HEK293 (cell line): ENCODE results near the gene TBC1D16.

Experiments used
- CTCF ChIA-PET: fragments of 350-600 bp; formaldehyde crosslinking; extraction: SDS; loops from one replicate; lab custom pipeline; 2021; ENCODE audit warnings: antibody characterized with exemption; lab: Yijun Ruan, JAX
- POLR2A ChIA-PET: fragments of 300-600 bp; formaldehyde crosslinking; extraction: SDS; loops from one replicate; lab custom pipeline; 2020; ENCODE audit warnings: antibody characterized with exemption, inconsistent platforms; lab: Yijun Ruan, JAX
- H3K27ac ChIP-seq: fragments of 200-500 bp; sonication (Bioruptor generic); 2 replicates; pipeline ENCODE4 v1.5.1; 2014; ENCODE audit warnings: low read depth, low read length, control low read depth, inconsistent platforms; ENCODE audit errors: extremely low read depth
- H3K36me3 ChIP-seq, 2 experiments: fragments of 200-500 bp in 1 of 2; sonication (Bioruptor generic) in 1 of 2; 1 replicate in 1 of 2; 2 replicates in 1 of 2; pipeline ENCODE4 v1.5.1; 2014 to 2017; ENCODE audit warnings: inconsistent platforms in 2 of 2, low read length in 2 of 2; ENCODE audit not compliant: control insufficient read depth in 2 of 2, insufficient read depth in 1 of 2
- H3K4me1 ChIP-seq: fragments of 200-500 bp; sonication (Bioruptor generic); 2 replicates; pipeline ENCODE4 v1.5.1; 2014; ENCODE audit warnings: mild to moderate bottlenecking, low read length, inconsistent platforms; ENCODE audit not compliant: control insufficient read depth, insufficient read depth
- H3K4me3 ChIP-seq: 2 replicates; pipeline ENCODE4 v1.5.1; 2011; ENCODE audit warnings: low read depth, mild to moderate bottlenecking, control low read depth, low read length, moderate library complexity
- H3K9me3 ChIP-seq: fragments of 200-500 bp; sonication (Bioruptor generic); 2 replicates; pipeline ENCODE4 v1.5.1; 2014; ENCODE audit warnings: low read depth, low read length, inconsistent platforms; ENCODE audit not compliant: control insufficient read depth, insufficient read depth
- GLIS1 ChIP-seq: fragments of 450-650 bp; formaldehyde crosslinking; IDR thresholded peaks from 2 replicates; pipeline ENCODE4 v1.5.1; 2016; ENCODE audit warnings: missing biosample characterization, missing genetic modification characterization
- MEIS1 ChIP-seq: sonication (generic); formaldehyde crosslinking; IDR thresholded peaks from 2 replicates; pipeline ENCODE4 v1.8.1; 2022; ENCODE audit warnings: missing genetic modification reagents, mild to moderate bottlenecking, borderline replicate concordance
- OSR2 ChIP-seq: fragments of 450-650 bp; formaldehyde crosslinking; IDR thresholded peaks from 2 replicates; pipeline ENCODE4 v1.5.1; 2016; ENCODE audit warnings: missing biosample characterization, missing genetic modification characterization
- SCRT1 ChIP-seq: fragments of 450-650 bp; formaldehyde crosslinking; IDR thresholded peaks from 2 replicates; pipeline ENCODE4 v1.5.1; 2016; ENCODE audit warnings: missing biosample characterization, missing genetic modification characterization, borderline replicate concordance
- ZBTB20 ChIP-seq: fragments of 450-650 bp; formaldehyde crosslinking; IDR thresholded peaks from 2 replicates; pipeline ENCODE4 v1.5.1; 2016; ENCODE audit warnings: missing biosample characterization, missing genetic modification characterization
- ZNF114 ChIP-seq: fragments of 450-650 bp; formaldehyde crosslinking; IDR thresholded peaks from 2 replicates; pipeline ENCODE4 v1.5.0; 2017; ENCODE audit warnings: missing biosample characterization, missing genetic modification characterization
- ZNF140 ChIP-seq: fragments of 450-650 bp; formaldehyde crosslinking; IDR thresholded peaks from 2 replicates; pipeline ENCODE4 v1.5.1; 2016; ENCODE audit warnings: missing biosample characterization, missing genetic modification characterization
- ZNF157 ChIP-seq: fragments of 450-650 bp; formaldehyde crosslinking; IDR thresholded peaks from 2 replicates; pipeline ENCODE4 v1.5.1; 2016; ENCODE audit warnings: missing biosample characterization, missing genetic modification characterization
- ZNF248 ChIP-seq: fragments of 450-650 bp; formaldehyde crosslinking; IDR thresholded peaks from 2 replicates; pipeline ENCODE4 v1.5.1; 2017; ENCODE audit warnings: missing biosample characterization, missing genetic modification characterization
- ZNF354C ChIP-seq: fragments of 450-650 bp; formaldehyde crosslinking; IDR thresholded peaks from 2 replicates; pipeline ENCODE4 v1.5.1; 2016; ENCODE audit warnings: missing biosample characterization, missing genetic modification characterization, low read depth, borderline replicate concordance
- ZNF423 ChIP-seq: fragments of 450-650 bp; formaldehyde crosslinking; IDR thresholded peaks from 2 replicates; pipeline ENCODE4 v1.5.1; 2016; ENCODE audit warnings: missing biosample characterization, missing genetic modification characterization
- ZNF473 ChIP-seq: fragments of 450-650 bp; formaldehyde crosslinking; IDR thresholded peaks from 2 replicates; pipeline ENCODE4 v1.5.1; 2017; ENCODE audit warnings: missing biosample characterization, missing genetic modification characterization
- ZNF548 ChIP-seq: fragments of 450-650 bp; formaldehyde crosslinking; IDR thresholded peaks from 2 replicates; pipeline ENCODE4 v1.5.1; 2016; ENCODE audit warnings: missing biosample characterization, missing genetic modification characterization
- ZNF626 ChIP-seq: fragments of 450-650 bp; sonication (Bioruptor Pico); formaldehyde crosslinking; IDR thresholded peaks from 2 replicates; pipeline ENCODE4 v1.5.1; 2018; ENCODE audit warnings: missing biosample characterization, missing genetic modification characterization, inconsistent platforms
- ZNF660 ChIP-seq: fragments of 450-650 bp; IDR thresholded peaks from 2 replicates; pipeline ENCODE4 v1.5.1; 2018; ENCODE audit warnings: missing biosample characterization, mild to moderate bottlenecking, missing genetic modification characterization
- ZNF768 ChIP-seq: fragments of 450-650 bp; formaldehyde crosslinking; IDR thresholded peaks from 2 replicates; pipeline ENCODE4 v1.5.1; 2018; ENCODE audit warnings: missing biosample characterization, mild to moderate bottlenecking, missing genetic modification characterization
- ZNF791 ChIP-seq: fragments of 450-650 bp; formaldehyde crosslinking; IDR thresholded peaks from 2 replicates; pipeline ENCODE4 v1.5.1; 2016; ENCODE audit warnings: missing biosample characterization, missing genetic modification characterization
- ZSCAN30 ChIP-seq: fragments of 450-650 bp; IDR thresholded peaks from 2 replicates; pipeline ENCODE4 v1.5.1; 2018; ENCODE audit warnings: missing biosample characterization, mild to moderate bottlenecking, missing genetic modification characterization, moderate library complexity
- TF ChIP-seq, protein P1 (sequence below): fragments of 450-650 bp; formaldehyde crosslinking; IDR thresholded peaks from 2 replicates; pipeline ENCODE4 v1.5.1; 2016; ENCODE audit warnings: missing biosample characterization, missing genetic modification characterization
- TF ChIP-seq, protein P2 (sequence below): fragments of 450-650 bp; formaldehyde crosslinking; IDR thresholded peaks from 2 replicates; pipeline ENCODE4 v1.5.1; 2016; ENCODE audit warnings: missing biosample characterization, missing genetic modification characterization

Gene TBC1D16

GRCh38 chr17:80007939-80008338 is 27.7 kb downstream of the TBC1D16 start (continued):
- TF ChIP-seq ZNF660 (tag by site-specific recombination): no peak
- no peak for TF ChIP-seq OSR2 (tag by site-specific recombination)
- no peak for TF ChIP-seq ZBTB20 (tag by site-specific recombination)
- TF ChIP-seq ZNF140 (tag by site-specific recombination): no peak
- TF ChIP-seq ZNF473 (tag by site-specific recombination): no peak
- no peak for TF ChIP-seq ZNF157 (tag by site-specific recombination)
- TF ChIP-seq ZNF626 (tag by site-specific recombination): no peak
- no peak for TF ChIP-seq ZNF248
- TF ChIP-seq ZNF548 (tag by site-specific recombination): no peak

DNA sequence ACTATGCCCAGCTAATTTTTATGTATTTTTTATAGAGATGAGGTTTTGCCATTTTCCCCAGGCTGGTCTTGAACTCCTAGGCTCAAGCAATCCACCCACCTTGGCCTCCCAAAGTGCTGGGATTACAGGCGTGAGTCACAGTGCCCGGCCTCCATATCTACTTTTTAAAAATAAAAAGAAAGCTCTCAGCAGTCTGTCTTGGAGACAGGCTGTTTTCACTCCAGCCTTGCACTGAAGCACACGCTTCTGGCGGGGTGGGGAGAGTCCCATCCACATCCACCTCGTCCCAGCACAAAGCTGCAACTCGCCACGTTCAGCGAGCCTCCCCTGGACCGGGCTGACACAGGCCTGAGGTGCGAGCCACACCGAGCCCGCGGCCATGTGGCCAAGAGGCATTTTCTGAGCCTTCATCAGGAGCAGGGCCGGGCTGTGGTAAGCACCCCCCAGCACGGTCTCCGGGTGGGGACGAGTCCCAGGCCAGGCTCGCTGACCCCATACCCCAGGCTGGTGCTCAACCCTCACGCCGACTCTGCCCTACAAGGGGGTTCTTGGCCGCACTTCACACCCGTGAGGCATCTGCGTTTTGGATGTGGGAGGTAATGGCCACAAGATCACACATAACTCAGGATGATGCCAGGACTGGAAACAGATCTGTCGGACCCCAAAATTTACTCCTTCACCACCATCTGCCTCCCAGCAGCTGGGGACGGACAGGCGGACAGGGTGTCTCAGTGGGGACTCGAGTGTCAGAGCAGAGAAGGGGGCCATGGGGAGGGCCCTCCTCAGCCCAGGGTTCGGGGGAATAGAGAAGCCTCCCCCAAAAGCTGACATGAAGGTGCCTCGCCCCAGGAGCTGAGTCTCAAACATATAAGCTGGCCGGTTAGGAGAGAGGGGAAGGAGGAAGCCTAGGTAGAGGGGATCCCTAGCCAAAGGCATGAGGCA is 28.6 kb downstream of the TBC1D16 start:
- ChIA-PET CTCF (interaction anchor here (0.6 to 6.9 kb wide), 33 partner anchors 10 to 903 kb away, joined by 3 to 58 read pairs (median 4); partner anchors contain the start of gene TBC1D16), POLR2A (interaction anchor here (0.7 kb wide), 1 partner anchor 252 kb away, joined by 3 read pairs; no protein-coding TSS in a partner anchor)
- no peaks in the 10 kb centered on the region for H3K9me3 ChIP-seq
- TF ChIP-seq ZNF791 (tag by site-specific recombination) (no peak), ZNF354C (tag by site-specific recombination) (no peak), ZNF473 (tag by site-specific recombination) (no peak), MEIS1 (CRISPR knock-in tag) (no peak), SCRT1 (no peak), GLIS1 (tag by site-specific recombination) (no peak), ZNF768 (no peak), ZNF423 (tag by site-specific recombination) (no peak)
- TF ChIP-seq, protein P1, sequence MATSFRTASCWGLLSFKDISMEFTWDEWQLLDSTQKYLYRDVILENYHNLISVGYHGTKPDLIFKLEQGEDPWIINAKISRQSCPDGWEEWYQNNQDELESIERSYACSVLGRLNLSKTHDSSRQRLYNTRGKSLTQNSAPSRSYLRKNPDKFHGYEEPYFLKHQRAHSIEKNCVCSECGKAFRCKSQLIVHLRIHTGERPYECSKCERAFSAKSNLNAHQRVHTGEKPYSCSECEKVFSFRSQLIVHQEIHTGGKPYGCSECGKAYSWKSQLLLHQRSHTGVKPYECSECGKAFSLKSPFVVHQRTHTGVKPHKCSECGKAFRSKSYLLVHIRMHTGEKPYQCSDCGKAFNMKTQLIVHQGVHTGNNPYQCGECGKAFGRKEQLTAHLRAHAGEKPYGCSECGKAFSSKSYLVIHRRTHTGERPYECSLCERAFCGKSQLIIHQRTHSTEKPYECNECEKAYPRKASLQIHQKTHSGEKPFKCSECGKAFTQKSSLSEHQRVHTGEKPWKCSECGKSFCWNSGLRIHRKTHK (tag by site-specific recombination): no peak
- TF ChIP-seq, protein P2, sequence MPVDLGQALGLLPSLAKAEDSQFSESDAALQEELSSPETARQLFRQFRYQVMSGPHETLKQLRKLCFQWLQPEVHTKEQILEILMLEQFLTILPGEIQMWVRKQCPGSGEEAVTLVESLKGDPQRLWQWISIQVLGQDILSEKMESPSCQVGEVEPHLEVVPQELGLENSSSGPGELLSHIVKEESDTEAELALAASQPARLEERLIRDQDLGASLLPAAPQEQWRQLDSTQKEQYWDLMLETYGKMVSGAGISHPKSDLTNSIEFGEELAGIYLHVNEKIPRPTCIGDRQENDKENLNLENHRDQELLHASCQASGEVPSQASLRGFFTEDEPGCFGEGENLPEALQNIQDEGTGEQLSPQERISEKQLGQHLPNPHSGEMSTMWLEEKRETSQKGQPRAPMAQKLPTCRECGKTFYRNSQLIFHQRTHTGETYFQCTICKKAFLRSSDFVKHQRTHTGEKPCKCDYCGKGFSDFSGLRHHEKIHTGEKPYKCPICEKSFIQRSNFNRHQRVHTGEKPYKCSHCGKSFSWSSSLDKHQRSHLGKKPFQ: no peak
- H3K36me3 ChIP-seq: peaks cover 0 to 24% of the 10 kb centered on the region in 2 experiments; a peak in 2 of 3 replicates
- no peak overlapping the region for H3K27ac ChIP-seq
- H3K4me1 ChIP-seq: no peaks in the 10 kb centered on the region
- no peak overlapping the region for H3K4me3 ChIP-seq

DNA sequence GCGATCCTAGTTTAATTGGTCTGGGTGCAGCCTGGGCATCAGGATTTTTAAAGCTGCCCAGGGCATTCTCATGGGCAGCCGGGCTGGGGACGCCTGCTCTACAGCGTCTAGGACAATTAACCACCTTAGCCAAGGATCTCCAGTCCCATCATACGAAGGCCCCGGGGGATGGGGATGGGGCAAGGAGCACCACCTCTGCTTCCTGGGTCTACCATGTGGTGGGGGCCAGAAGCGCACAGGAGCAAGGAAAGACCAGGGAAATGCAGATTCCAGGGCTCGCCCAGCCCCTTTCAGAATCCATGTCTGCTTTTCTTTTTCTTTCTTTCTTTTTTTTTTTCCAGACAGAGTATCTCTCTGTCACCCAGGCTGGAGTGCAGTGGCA is 29.3 kb downstream of the TBC1D16 start:
- Histone ChIP-seq H3K36me3 (peaks cover 0 to 20% of the 10 kb centered on the region in 2 experiments; a peak in 2 of 3 replicates), H3K9me3 (no peaks in the 10 kb centered on the region), H3K4me3 (no peak overlapping the region), H3K27ac (no peak overlapping the region), H3K4me1 (no peaks in the 10 kb centered on the region)
- TF ChIP-seq ZSCAN30 (tag by site-specific recombination) (no peak), ZNF114 (tag by site-specific recombination) (no peak), ZBTB20 (tag by site-specific recombination) (peak; percentile 94), ZNF423 (tag by site-specific recombination) (0 out of 2 replicates have a peak, but pooled peaks have one; percentile 1)
- TF ChIP-seq, all 188 proteins: peak for 2
- POLR2A ChIA-PET: interaction anchor here (0.7 kb wide), 1 partner anchor 253 kb away, joined by 3 read pairs; no protein-coding TSS in a partner anchor
- CTCF ChIA-PET: interaction anchor here (0.6 to 6.9 kb wide), 24 partner anchors 10 to 275 kb away, joined by 3 to 58 read pairs (median 4); no protein-coding TSS in a partner anchor
